ENCODE data around the gene KCNQ4.

Gene KCNQ4

DNA sequence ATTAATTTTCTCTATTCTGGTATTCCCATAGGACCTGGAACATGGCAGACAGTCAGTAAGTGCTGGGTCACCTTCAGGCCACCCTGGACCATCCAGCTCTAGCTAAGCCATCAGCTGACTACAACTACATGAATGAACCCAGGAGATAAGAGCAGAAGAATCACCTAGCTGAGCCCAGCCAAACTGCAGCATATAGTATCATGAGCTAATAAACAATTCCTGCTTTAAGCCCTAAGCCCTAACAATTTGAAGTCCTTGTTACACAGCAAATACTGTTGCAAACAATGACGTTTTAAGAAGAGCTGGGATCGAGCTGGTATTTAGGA is 92.8 kb downstream of the KCNQ4 start:
- TF ChIP-seq, protein P1, sequence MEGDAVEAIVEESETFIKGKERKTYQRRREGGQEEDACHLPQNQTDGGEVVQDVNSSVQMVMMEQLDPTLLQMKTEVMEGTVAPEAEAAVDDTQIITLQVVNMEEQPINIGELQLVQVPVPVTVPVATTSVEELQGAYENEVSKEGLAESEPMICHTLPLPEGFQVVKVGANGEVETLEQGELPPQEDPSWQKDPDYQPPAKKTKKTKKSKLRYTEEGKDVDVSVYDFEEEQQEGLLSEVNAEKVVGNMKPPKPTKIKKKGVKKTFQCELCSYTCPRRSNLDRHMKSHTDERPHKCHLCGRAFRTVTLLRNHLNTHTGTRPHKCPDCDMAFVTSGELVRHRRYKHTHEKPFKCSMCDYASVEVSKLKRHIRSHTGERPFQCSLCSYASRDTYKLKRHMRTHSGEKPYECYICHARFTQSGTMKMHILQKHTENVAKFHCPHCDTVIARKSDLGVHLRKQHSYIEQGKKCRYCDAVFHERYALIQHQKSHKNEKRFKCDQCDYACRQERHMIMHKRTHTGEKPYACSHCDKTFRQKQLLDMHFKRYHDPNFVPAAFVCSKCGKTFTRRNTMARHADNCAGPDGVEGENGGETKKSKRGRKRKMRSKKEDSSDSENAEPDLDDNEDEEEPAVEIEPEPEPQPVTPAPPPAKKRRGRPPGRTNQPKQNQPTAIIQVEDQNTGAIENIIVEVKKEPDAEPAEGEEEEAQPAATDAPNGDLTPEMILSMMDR (IDR thresholded peaks at IDR 0.05; ENCODE audit: borderline replicate concordance, insufficient read depth, low read depth, low read length): no peak
- no peak overlapping the region for H3K4me3 ChIP-seq (ENCODE audit: low read depth, low read length)

DNA sequence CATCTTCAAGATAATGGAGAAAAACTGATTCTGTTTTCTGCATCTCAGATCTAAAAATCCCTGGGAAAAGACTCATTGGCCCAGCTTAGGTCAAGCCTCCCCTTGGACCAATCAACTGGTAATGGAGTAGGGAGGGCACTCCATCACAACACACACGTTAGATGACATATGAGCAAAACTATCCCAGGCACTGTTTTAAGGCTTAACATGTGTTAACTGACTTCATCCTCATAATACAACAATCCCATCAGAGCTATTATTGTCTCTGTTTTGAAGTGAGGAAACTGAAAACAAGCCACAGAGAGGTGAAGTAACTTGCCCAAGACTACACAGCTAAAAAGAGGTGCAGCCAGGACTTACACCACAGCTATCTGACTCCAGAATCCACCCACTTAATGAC is 93.3 kb downstream of the KCNQ4 start:
- TF ChIP-seq, protein P1 (IDR thresholded peaks at IDR 0.05; ENCODE audit: borderline replicate concordance, insufficient read depth, low read depth, low read length): no peak
- no peak overlapping the region for H3K4me3 ChIP-seq (ENCODE audit: low read depth, low read length)

DNA sequence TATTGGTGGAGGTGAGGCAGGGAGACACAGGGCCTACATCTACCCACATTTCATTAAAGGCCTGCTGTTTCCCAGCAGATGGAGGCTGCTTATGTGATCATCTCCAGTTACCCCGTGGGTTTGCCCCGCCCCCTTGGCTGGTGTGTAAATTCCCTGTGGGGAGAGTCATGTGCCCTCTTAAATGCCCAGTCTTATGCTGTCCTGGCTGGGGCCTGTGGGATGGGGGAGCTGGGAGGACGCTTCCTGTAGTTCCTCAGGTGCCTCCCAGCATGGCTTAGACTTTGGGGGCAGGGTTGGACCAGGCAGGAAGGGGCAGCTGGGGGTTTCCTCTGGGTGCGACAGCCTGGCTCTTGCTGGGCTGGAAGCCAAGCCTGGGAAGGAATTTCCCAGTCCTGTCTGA is 94.1 kb downstream of the KCNQ4 start:
- no peak overlapping the region for H3K4me3 ChIP-seq (ENCODE audit: low read depth, low read length)
- TF ChIP-seq, protein P1 (IDR thresholded peaks at IDR 0.05; ENCODE audit: borderline replicate concordance, insufficient read depth, low read depth, low read length): no peak

DNA sequence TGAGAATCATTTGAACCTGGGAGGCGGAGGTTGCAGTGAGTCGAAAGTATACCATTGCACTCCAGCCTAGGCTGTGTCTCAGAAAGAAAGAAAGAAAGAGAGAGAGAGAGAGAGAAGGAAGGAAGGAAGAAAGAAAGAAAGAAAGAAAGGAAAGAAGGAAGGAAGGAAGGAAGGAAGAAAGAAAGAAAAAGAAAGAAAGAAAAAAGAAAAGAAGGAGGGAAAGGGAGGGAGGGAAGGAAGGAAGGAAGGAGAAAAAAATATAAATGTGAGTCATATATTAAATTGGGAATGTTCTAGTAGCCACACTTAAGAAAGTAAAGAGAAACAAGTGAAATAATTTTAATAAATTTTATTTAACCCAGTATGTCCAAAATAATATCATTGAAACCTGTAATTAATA is 95.3 kb downstream of the KCNQ4 start:
- TF ChIP-seq, protein P1 (IDR thresholded peaks at IDR 0.05; ENCODE audit: borderline replicate concordance, insufficient read depth, low read depth, low read length): no peak
- H3K4me3 ChIP-seq (ENCODE audit: low read depth, low read length): no peak overlapping the region

DNA sequence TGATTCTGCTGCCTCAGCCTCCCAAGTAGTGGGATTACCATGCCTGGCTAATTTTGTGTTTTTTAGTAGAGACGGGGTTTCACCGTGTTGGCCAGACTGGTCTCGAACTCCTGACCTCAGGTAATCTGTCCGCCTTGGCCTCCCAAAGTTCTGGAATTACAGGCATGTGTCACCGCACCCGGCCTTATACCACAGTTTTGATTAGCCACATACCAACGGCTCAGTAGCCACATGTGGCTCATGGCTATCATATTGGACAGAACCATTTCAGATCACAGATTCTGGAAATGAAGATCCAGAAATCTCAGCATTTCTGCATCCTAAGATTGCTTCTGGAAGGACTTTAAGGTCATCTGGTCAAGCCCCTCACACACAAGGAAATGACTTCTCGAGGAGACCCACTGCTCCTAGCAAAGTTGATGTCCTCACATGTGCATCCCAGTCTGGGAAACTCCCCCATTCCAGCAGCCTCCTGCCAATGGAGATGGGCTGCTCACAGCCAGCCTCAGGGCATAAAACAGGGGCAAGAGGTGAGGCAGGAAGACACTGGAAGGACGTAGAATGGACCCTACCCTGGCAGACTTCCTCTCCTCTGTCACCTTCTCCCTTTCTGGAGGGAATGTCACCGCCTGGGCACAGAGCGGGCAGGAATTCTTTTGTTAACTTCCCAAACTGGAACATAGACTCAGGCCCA is 96.0 kb downstream of the KCNQ4 start:
- H3K4me3 ChIP-seq (ENCODE audit: low read depth, low read length): no peak overlapping the region
- TF ChIP-seq, protein P1 (IDR thresholded peaks at IDR 0.05; ENCODE audit: borderline replicate concordance, insufficient read depth, low read depth, low read length): no peak

DNA sequence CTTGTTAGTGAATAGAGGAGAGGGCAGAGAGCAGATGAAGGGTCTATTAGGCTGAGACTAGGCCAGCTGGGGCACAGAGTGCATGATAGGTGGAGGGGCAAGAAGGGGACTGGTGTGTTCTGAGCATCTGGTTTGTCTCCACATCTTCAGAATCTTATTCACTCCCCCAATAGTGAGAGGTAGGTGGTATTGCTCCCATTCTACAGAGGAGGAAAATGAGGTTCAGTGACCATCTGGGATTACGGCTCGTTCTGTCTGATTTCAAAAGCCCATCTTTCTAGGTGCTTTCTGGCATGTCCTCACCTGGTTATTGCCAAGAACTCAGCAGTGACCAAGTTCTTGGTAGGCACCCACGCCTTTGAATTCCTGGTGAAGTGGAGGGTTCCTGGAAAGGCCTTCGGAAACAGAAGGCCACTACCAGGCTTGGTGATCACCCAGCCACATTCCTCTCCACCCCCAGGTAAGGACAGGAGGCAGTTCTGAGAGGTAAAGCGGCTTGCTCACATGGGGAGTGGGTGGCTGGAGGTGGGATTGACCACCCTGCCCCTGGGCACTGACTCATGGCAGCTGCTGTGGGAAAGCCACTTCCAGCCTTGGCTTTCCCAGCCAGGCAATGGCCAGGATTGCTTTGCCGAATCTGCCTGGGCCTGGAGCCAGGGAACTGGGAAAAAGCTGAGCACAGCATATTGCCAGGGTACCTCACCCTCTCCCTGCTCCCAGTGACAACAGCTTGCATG is 97.4 kb downstream of the KCNQ4 start:
- TF ChIP-seq, protein P1 (IDR thresholded peaks at IDR 0.05; ENCODE audit: borderline replicate concordance, insufficient read depth, low read depth, low read length): no peak
- no peak overlapping the region for H3K4me3 ChIP-seq (ENCODE audit: low read depth, low read length)

All from GM12875 (cell line).